ENCODE measurements around the gene EFHD1.

The EFHD1 gene

GRCh38 chr2:232622563-232622962, 10.8 kb upstream of the EFHD1 start:
- POLR2A ChIA-PET, result no interaction called here
- CTCF ChIA-PET, result no interaction called here
- TF ChIP-seq FOXM1 (IDR thresholded peaks at IDR 0.05; ENCODE audit: borderline replicate concordance) (no peak), FOXA1 (IDR thresholded peaks at IDR 0.05) (no peak), ZNF384 (IDR thresholded peaks at IDR 0.05) (no peak), ARNT (IDR thresholded peaks at IDR 0.05) (no peak), ELF4 (IDR thresholded peaks at IDR 0.05) (no peak), BHLHE40 (IDR thresholded peaks at IDR 0.05; ENCODE audit: borderline replicate concordance) (no peak), TARDBP (IDR thresholded peaks at IDR 0.05) (no peak), FOXK2 (IDR thresholded peaks at IDR 0.05) (no peak)
- no peak for DNase-seq (ENCODE audit: extremely low spot score)

DNA sequence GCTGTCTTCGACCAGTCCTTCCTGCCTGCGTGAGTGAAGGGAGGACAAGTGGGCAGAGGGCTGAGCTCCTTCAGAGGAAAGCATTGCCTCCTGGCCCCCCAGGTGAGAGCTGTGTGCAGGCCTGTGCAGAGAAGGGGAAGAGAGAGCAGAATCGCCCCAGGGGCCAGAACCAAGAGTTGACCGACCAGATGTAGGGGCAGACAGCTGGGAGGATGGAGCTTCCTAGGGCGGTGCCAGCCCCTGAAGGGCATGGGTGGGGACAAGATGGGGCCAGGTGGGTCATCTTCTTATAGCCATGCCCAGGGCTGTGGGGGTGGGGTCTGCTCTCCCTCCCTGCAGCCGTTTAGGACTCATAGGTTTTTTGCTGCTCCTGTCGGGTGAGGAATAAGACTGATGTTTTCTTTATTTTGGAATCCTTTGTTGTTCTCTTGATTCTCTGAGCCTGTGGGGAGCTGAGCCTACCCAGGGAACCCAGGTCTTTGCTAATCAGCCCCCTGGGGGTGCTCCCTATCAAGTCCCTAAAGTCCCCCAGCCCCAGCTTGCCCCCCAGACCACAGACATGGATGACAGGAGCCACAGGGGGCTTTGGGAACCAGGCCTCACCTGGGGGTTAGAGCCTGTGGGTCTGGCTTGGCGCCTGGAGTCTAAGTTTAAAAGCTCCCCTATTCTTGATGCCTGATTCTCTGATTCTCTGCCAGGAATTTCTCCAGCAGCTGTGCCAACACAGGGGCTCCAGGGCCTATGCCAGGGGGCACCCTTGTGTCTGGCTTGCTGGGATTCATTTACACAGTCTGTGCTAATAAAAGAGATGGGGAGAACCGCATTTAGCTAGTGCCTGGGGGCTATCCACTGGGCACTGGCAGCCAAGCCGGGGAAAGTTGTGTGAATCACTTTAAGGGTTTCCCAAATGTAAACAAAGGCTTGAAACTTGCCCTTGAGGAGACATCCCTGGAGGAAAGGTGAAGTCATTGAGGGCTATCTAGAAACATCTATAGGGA, 9.3 kb upstream of the EFHD1 start:
- no peak for DNase-seq (ENCODE audit: extremely low spot score)
- ChIA-PET POLR2A (interaction anchor here (2.2 kb wide), 1 partner anchor 9 kb away, joined by 11 read pairs; the partner anchor contains the start of gene EFHD1), CTCF (interaction anchor here (0.5 to 2.8 kb wide), 3 partner anchors 12 to 114 kb away, joined by 3 to 14 read pairs (median 3); no protein-coding TSS in a partner anchor)
- TF ChIP-seq FOXK2 (IDR thresholded peaks at IDR 0.05), result no peak
- no peak for TF ChIP-seq ARNT (IDR thresholded peaks at IDR 0.05)
- no peak for TF ChIP-seq FOXM1 (IDR thresholded peaks at IDR 0.05; ENCODE audit: borderline replicate concordance)
- TF ChIP-seq SP1 (IDR thresholded peaks at IDR 0.05), result no peak
- TF ChIP-seq FOXA1 (IDR thresholded peaks at IDR 0.05), result no peak
- TF ChIP-seq BHLHE40 (IDR thresholded peaks at IDR 0.05; ENCODE audit: borderline replicate concordance), result no peak
- no peak for TF ChIP-seq SUZ12 (IDR thresholded peaks at IDR 0.05)
- no peak for TF ChIP-seq NFRKB (IDR thresholded peaks at IDR 0.05)
- TF ChIP-seq L3MBTL2 (conservative IDR thresholded peaks at IDR 0.05), result no peak
- TF ChIP-seq TARDBP (IDR thresholded peaks at IDR 0.05), result no peak
- no peak for TF ChIP-seq PKNOX1 (IDR thresholded peaks at IDR 0.05)
- TF ChIP-seq HDGF (IDR thresholded peaks at IDR 0.05; ENCODE audit: borderline replicate concordance), result no peak
- TF ChIP-seq CTBP1 (IDR thresholded peaks at IDR 0.05; ENCODE audit: borderline replicate concordance), result no peak
- no peak for TF ChIP-seq LEF1 (IDR thresholded peaks at IDR 0.05; ENCODE audit: borderline replicate concordance)
- no peak for TF ChIP-seq ZNF384 (IDR thresholded peaks at IDR 0.05)
- no peak for TF ChIP-seq ELF4 (IDR thresholded peaks at IDR 0.05)

DNA sequence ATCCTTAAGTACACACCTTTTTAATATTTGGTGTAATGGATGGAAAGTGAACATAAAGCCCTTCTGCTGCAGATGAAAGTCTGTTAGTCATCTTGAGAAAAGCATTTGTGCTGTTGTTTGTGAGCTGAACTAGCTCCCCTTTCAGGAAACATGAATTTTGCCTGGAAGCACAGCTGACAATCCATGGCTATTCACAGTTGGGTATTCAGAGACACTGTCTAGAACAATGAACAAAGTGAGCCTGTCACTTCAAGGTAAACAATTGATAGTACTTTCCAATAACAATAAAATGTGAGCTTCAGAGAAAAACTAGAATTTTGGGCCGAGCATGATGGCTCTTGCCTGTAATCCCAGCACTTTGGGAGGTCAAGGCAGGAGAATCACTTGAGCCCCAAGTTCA, 6.8 kb upstream of the EFHD1 start:
- DNase-seq (ENCODE audit: extremely low spot score), result no peak
- ChIA-PET CTCF (interaction anchor here (0.7 kb wide), 1 partner anchor 17 kb away, joined by 3 read pairs; no protein-coding TSS in a partner anchor), POLR2A (interaction anchor here (1.0 kb wide), 1 partner anchor 76 kb away, joined by 3 read pairs; the partner anchor contains the start of genes EIF4E2 and TIGD1)
- TF ChIP-seq FOXM1 (IDR thresholded peaks at IDR 0.05; ENCODE audit: borderline replicate concordance) (no peak), FOXA1 (IDR thresholded peaks at IDR 0.05) (no peak), ELF4 (IDR thresholded peaks at IDR 0.05) (no peak), FOXK2 (IDR thresholded peaks at IDR 0.05) (no peak)

DNA sequence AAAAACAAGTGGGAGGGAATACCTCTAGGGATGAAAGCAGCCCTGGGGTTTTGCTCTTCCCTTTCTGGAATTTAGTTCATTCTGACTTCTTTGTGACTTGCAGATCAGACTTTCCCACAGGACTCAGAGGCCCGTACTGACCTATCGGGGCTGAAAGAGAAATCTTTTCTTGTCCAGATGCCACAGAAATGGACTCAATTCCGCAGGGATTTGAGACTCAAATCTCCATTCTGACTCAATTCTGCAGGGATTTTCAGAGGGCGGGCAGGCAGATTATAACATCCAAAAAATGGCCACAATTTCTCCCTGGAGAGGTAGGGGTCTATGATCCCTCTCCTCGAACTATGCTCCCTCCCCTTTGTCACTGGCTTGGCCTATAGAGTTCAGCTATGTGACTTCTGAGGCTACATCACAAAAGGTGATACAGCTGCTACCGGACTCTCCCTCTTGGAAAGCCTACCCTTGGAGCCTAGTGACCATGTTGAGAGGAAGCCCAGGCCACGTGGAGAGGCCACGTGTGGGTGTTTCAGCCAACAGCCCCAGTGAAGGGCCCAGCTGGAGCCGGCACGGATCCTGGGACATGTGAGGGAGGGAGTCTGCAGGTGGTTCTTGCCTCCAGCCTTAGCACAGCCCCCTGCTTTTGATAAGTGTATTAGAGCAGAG, 4.8 kb upstream of the EFHD1 start:
- no peak for DNase-seq (ENCODE audit: extremely low spot score)
- no peak for TF ChIP-seq LEF1 (IDR thresholded peaks at IDR 0.05; ENCODE audit: borderline replicate concordance)
- no peak for TF ChIP-seq BHLHE40 (IDR thresholded peaks at IDR 0.05; ENCODE audit: borderline replicate concordance)
- no peak for TF ChIP-seq ELF4 (IDR thresholded peaks at IDR 0.05)
- TF ChIP-seq PKNOX1 (IDR thresholded peaks at IDR 0.05), result no peak
- no peak for TF ChIP-seq L3MBTL2 (conservative IDR thresholded peaks at IDR 0.05)
- no peak for TF ChIP-seq ZNF384 (IDR thresholded peaks at IDR 0.05)
- no peak for TF ChIP-seq CTBP1 (IDR thresholded peaks at IDR 0.05; ENCODE audit: borderline replicate concordance)
- no peak for TF ChIP-seq FOXM1 (IDR thresholded peaks at IDR 0.05; ENCODE audit: borderline replicate concordance)
- no peak for TF ChIP-seq SP1 (IDR thresholded peaks at IDR 0.05)
- no peak for TF ChIP-seq SUZ12 (IDR thresholded peaks at IDR 0.05)
- TF ChIP-seq NFRKB (IDR thresholded peaks at IDR 0.05), result no peak
- no peak for TF ChIP-seq FOXK2 (IDR thresholded peaks at IDR 0.05)
- no peak for TF ChIP-seq HDGF (IDR thresholded peaks at IDR 0.05; ENCODE audit: borderline replicate concordance)
- no peak for TF ChIP-seq ARNT (IDR thresholded peaks at IDR 0.05)
- TF ChIP-seq FOXA1 (IDR thresholded peaks at IDR 0.05), result no peak
- TF ChIP-seq TARDBP (IDR thresholded peaks at IDR 0.05), result no peak
- ChIA-PET CTCF (no interaction called here), POLR2A (no interaction called here)

DNA sequence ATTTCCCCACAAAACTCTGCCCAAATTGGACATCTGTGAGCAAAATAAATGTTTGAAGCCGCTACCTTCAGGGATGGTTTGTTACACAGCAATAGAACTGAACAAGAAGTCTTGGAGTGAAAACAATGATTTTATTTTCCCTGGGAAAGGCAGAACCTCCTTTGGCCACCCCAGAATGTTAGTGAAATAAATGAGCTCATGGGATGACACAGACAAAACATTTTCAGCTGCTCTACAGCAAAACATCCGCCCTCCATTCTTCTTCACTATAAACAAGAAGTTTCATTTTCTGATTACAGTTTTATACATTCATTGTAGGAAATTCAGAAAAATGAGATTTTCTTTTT, 4.3 kb upstream of the EFHD1 start:
- TF ChIP-seq PKNOX1 (IDR thresholded peaks at IDR 0.05) (no peak), FOXK2 (IDR thresholded peaks at IDR 0.05) (no peak), NFRKB (IDR thresholded peaks at IDR 0.05) (no peak), ZNF384 (IDR thresholded peaks at IDR 0.05) (no peak), SUZ12 (IDR thresholded peaks at IDR 0.05) (no peak)
- ChIA-PET CTCF (no interaction called here), POLR2A (no interaction called here)
- DNase-seq (ENCODE audit: extremely low spot score), result no peak
